ENCODE results near the gene FZR1. TPM values are rescaled to one million over a fixed set of nuclear protein-coding genes. Genes with fewer than 3 reads are reported as not detected.
"Not testable (repeated sequence)": the region's sequence is repeated elsewhere in the genome, so short reads cannot be mapped to it uniquely, and the experiment has no call there.

FZR1 gene
- total RNA-seq, 2 experiments from 2014 or later, result 40.8 to 50.7 TPM

- ChIA-PET POLR2A (interaction anchor here (0.5 to 0.9 kb wide), 3 partner anchors 16 to 117 kb away, joined by 3 to 4 read pairs (median 3); partner anchors contain the start of gene MFSD12), CTCF (interaction anchor here (0.7 kb wide), 1 partner anchor 27 kb away, joined by 3 read pairs; no protein-coding TSS in a partner anchor)
- no peak overlapping the region for H3K27ac Mint-ChIP-seq
- intact Hi-C loops (cut with DNase I, micrococcal nuclease), result loop anchor here (1.0 to 5.0 kb wide), 7 partner anchors 67 to 769 kb away; partner anchors contain the start of genes DAPK3 (in 1 of the 2), FZR1 (in 1 of the 2), MPND (in 1 of the 2) and NCLN (in 1 of the 2)
- DNase-seq (peak; percentile 56), ATAC-seq (peak; percentile 1)
- H3K27me3 Mint-ChIP-seq, result no peaks in the 10 kb centered on the region
- no peaks in the 10 kb centered on the region for H3K9me3 Mint-ChIP-seq (ENCODE audit: low read depth)
- peak overlapping the region; percentile 73 for H3K4me3 Mint-ChIP-seq
- peaks cover 11% of the 10 kb centered on the region for H3K4me1 Mint-ChIP-seq
- peaks cover 12% of the 10 kb centered on the region for H3K36me3 Mint-ChIP-seq (ENCODE audit: low read depth)
Measured at GRCh38 chr19:3573162-3573857, 67.2 kb downstream of the FZR1 start.

GRCh38 chr19:3573858-3574637 lies 67.9 kb downstream of the FZR1 start:
- intact Hi-C loops (cut with DNase I, micrococcal nuclease), result loop anchor here (1.0 to 5.0 kb wide), 7 partner anchors 68 to 768 kb away; partner anchors contain the start of genes DAPK3 (in 1 of the 2), FZR1 (in 1 of the 2), MPND (in 1 of the 2) and NCLN (in 1 of the 2)
- Mint-ChIP-seq H3K27me3 (no peaks in the 10 kb centered on the region), H3K4me1 (peaks cover 11% of the 10 kb centered on the region), H3K9me3 (ENCODE audit: low read depth) (no peaks in the 10 kb centered on the region), H3K27ac (no peak overlapping the region), H3K36me3 (ENCODE audit: low read depth) (peaks cover 12% of the 10 kb centered on the region), H3K4me3 (peak overlapping the region; percentile 73)
- DNase-seq (peak; percentile 98), ATAC-seq (peak; percentile 47)
- ChIA-PET CTCF (interaction anchor here (0.7 kb wide), 2 partner anchors 12 to 27 kb away, joined by 3 read pairs; no protein-coding TSS in a partner anchor), POLR2A (interaction anchor here (0.5 to 0.9 kb wide), 3 partner anchors 17 to 116 kb away, joined by 3 to 4 read pairs (median 3); partner anchors contain the start of gene MFSD12)

- DNase-seq (peak; percentile 63), ATAC-seq (no peak)
- ChIA-PET POLR2A (no interaction called here), CTCF (interaction anchor here (0.7 kb wide), 1 partner anchor 10 kb away, joined by 3 read pairs; no protein-coding TSS in a partner anchor)
- Mint-ChIP-seq H3K4me3 (no peak overlapping the region), H3K4me1 (peaks cover 11% of the 10 kb centered on the region), H3K27me3 (no peaks in the 10 kb centered on the region), H3K27ac (no peak overlapping the region), H3K36me3 (ENCODE audit: low read depth) (peaks cover 12% of the 10 kb centered on the region), H3K9me3 (ENCODE audit: low read depth) (no peaks in the 10 kb centered on the region)
- intact Hi-C loops (cut with DNase I, micrococcal nuclease), result loop anchor here in 1 of 2 experiments (1.0 kb wide), 1 partner anchor 30 kb away; no protein-coding TSS in a partner anchor
Measured at GRCh38 chr19:3575260-3575741, 69.2 kb downstream of the FZR1 start.

- H3K27me3 Mint-ChIP-seq, result no peaks in the 10 kb centered on the region
- peaks cover 12% of the 10 kb centered on the region for H3K36me3 Mint-ChIP-seq (ENCODE audit: low read depth)
- no peak overlapping the region for H3K4me3 Mint-ChIP-seq
- DNase-seq (no peak), ATAC-seq (no peak)
- no peak overlapping the region for H3K27ac Mint-ChIP-seq
- H3K9me3 Mint-ChIP-seq (ENCODE audit: low read depth), result no peaks in the 10 kb centered on the region
- intact Hi-C loops (cut with DNase I, micrococcal nuclease), result loop anchor here in 1 of 2 experiments (1.0 kb wide), 1 partner anchor 31 kb away; no protein-coding TSS in a partner anchor
- CTCF ChIA-PET, result interaction anchor here (0.5 kb wide), 1 partner anchor 74 kb away, joined by 3 read pairs; no protein-coding TSS in a partner anchor
- peaks cover 11% of the 10 kb centered on the region for H3K4me1 Mint-ChIP-seq
- POLR2A ChIA-PET, result no interaction called here
Measured at GRCh38 chr19:3575949-3576673, 70.0 kb downstream of the FZR1 start.

- H3K4me3 Mint-ChIP-seq, result no peak overlapping the region
- ATAC-seq (no peak), DNase-seq (peak; percentile 25)
- no peak overlapping the region for H3K27ac Mint-ChIP-seq
- ChIA-PET CTCF (interaction anchor here (0.5 kb wide), 1 partner anchor 75 kb away, joined by 3 read pairs; no protein-coding TSS in a partner anchor), POLR2A (no interaction called here)
- intact Hi-C loops (cut with DNase I, micrococcal nuclease), result no loop called here
- H3K4me1 Mint-ChIP-seq, result peaks cover 7% of the 10 kb centered on the region
- H3K27me3 Mint-ChIP-seq, result no peaks in the 10 kb centered on the region
- H3K36me3 Mint-ChIP-seq (ENCODE audit: low read depth), result peaks cover 12% of the 10 kb centered on the region
- no peaks in the 10 kb centered on the region for H3K9me3 Mint-ChIP-seq (ENCODE audit: low read depth)
Measured at GRCh38 chr19:3576696-3577443, 70.8 kb downstream of the FZR1 start.

GRCh38 chr19:3577723-3578344 lies 71.7 kb downstream of the FZR1 start:
- DNase-seq (no peak), ATAC-seq (no peak)
- peaks cover 12% of the 10 kb centered on the region for H3K36me3 Mint-ChIP-seq (ENCODE audit: low read depth)
- intact Hi-C loops (cut with DNase I, micrococcal nuclease), result no loop called here
- CTCF ChIA-PET, result no interaction called here
- peaks cover 3% of the 10 kb centered on the region for H3K4me1 Mint-ChIP-seq
- no peak overlapping the region for H3K27ac Mint-ChIP-seq
- H3K27me3 Mint-ChIP-seq, result no peaks in the 10 kb centered on the region
- POLR2A ChIA-PET, result no interaction called here
- H3K9me3 Mint-ChIP-seq (ENCODE audit: low read depth), result no peaks in the 10 kb centered on the region
- no peak overlapping the region for H3K4me3 Mint-ChIP-seq

GRCh38 chr19:3578390-3578789 lies 72.3 kb downstream of the FZR1 start:
- no peak for DNase-seq
- intact Hi-C loops (cut with DNase I, micrococcal nuclease), result no loop called here
- POLR2A ChIA-PET, result no interaction called here
- Mint-ChIP-seq H3K4me1 (peaks cover 3% of the 10 kb centered on the region), H3K27ac (no peak overlapping the region), H3K27me3 (no peaks in the 10 kb centered on the region), H3K4me3 (no peak overlapping the region), H3K36me3 (ENCODE audit: low read depth) (peaks cover 12% of the 10 kb centered on the region), H3K9me3 (ENCODE audit: low read depth) (no peaks in the 10 kb centered on the region)
- no peak for ATAC-seq
- CTCF ChIA-PET, result no interaction called here

GRCh38 chr19:3580156-3580934 lies 74.2 kb downstream of the FZR1 start:
- DNase-seq (no peak), ATAC-seq (no peak)
- CTCF ChIA-PET, result no interaction called here
- Mint-ChIP-seq H3K36me3 (ENCODE audit: low read depth) (peaks cover 2% of the 10 kb centered on the region), H3K4me1 (no peaks in the 10 kb centered on the region), H3K4me3 (no peak overlapping the region), H3K27me3 (no peaks in the 10 kb centered on the region), H3K9me3 (ENCODE audit: low read depth) (no peaks in the 10 kb centered on the region), H3K27ac (no peak overlapping the region)
- POLR2A ChIA-PET, result interaction anchor here (1.1 kb wide), 1 partner anchor 12 kb away, joined by 3 read pairs; no protein-coding TSS in a partner anchor
- intact Hi-C loops (cut with DNase I, micrococcal nuclease), result no loop called here

- H3K4me3 Mint-ChIP-seq; H3K36me3 Mint-ChIP-seq (ENCODE audit: low read depth); ATAC-seq; DNase-seq; H3K9me3 Mint-ChIP-seq (ENCODE audit: low read depth); H3K27ac Mint-ChIP-seq; H3K27me3 Mint-ChIP-seq; intact Hi-C loops (cut with DNase I, micrococcal nuclease); H3K4me1 Mint-ChIP-seq: not testable (repeated sequence)
- POLR2A ChIA-PET, result interaction anchor here (0.6 kb wide), 1 partner anchor 64 kb away, joined by 4 read pairs; no protein-coding TSS in a partner anchor
- CTCF ChIA-PET, result interaction anchor here (0.5 to 1.5 kb wide), 2 partner anchors 10 to 223 kb away, joined by 3 to 7 read pairs; no protein-coding TSS in a partner anchor
Measured at GRCh38 chr19:3581792-3582191, 75.7 kb downstream of the FZR1 start.

Measured in activated CD4-positive, alpha-beta T cell treated with anti-CD3 and anti-CD28 coated beads for 36 hours (primary cell).